ENCODE results near the gene NSMCE4A. TPM values are rescaled to one million over a fixed set of nuclear protein-coding genes. Genes with fewer than 3 reads are reported as not detected.

NSMCE4A gene
- total and polyA plus RNA-seq, 2 donors (not counting 3 experiments of a cell fraction or from before 2014, with no cell fraction given): 36.8 to 51.0 TPM

- ChIA-PET CTCF (no interaction called here), POLR2A (no interaction called here)
- BruUV-seq (replicated peaks): no TSS peak
- no peaks in the 10 kb centered on the region for H4K20me1 ChIP-seq (replicated peaks; ENCODE audit: control insufficient read depth, extremely low read depth, insufficient read depth, low read length)
- intact Hi-C loops (cut with micrococcal nuclease): no loop called here
- no peak overlapping the region for H3K4me3 ChIP-seq (replicated peaks in 1 of 3; ENCODE audit: insufficient read depth in 1 of 3, low read depth in 1 of 3, low read length in 3 of 3)
- no peak overlapping the region for H3K9ac ChIP-seq (replicated peaks; ENCODE audit: extremely low read depth, insufficient read depth, low read length)
- TF ChIP-seq FOS (IDR thresholded peaks at IDR 0.05; ENCODE audit: borderline replicate concordance, insufficient read depth, low read length): no peak
- FAIRE-seq: no peak
- no peak overlapping the region for H2AFZ ChIP-seq (ENCODE audit: low read depth, low read length)
- H3K4me2 ChIP-seq (ENCODE audit: insufficient read depth, low read length): no peak overlapping the region
- no peaks in the 10 kb centered on the region for H3K36me3 ChIP-seq (ENCODE audit: control insufficient read depth in 2 of 2, extremely low read depth in 1 of 2, insufficient read depth in 2 of 2, low read length in 2 of 2)
- H3K79me2 ChIP-seq (ENCODE audit: control insufficient read depth, insufficient read depth, low read length): peaks cover 8% of the 10 kb centered on the region
- H3K27me3 ChIP-seq (ENCODE audit: control insufficient read depth in 2 of 2, insufficient read depth in 2 of 2, low read length in 2 of 2): peaks cover 0 to 3% of the 10 kb centered on the region in 2 experiments
- no peak overlapping the region for H3K27ac ChIP-seq (ENCODE audit: insufficient read depth, low read depth, low read length)
- no peaks in the 10 kb centered on the region for H3K9me3 ChIP-seq (replicated peaks; ENCODE audit: control insufficient read depth, insufficient read depth, low read length)
- H3K4me1 ChIP-seq (ENCODE audit: control insufficient read depth, extremely low read depth, insufficient read depth, low read length): peaks cover 8% of the 10 kb centered on the region
- dilution Hi-C loops (cut with MboI; ENCODE audit: extremely low pct_ligation_motif_present, low sequenced_read_pairs): no loop called here
- DNase-seq (ENCODE audit: low read depth, low spot score): no peak
- no peaks in the 10 kb centered on the region for H3K9me1 ChIP-seq (replicated peaks; ENCODE audit: control insufficient read depth, extremely low read depth, insufficient read depth, low read length)
Observed at GRCh38 chr10:121978511-121978910, 3.5 kb upstream of the NSMCE4A start.

DNA sequence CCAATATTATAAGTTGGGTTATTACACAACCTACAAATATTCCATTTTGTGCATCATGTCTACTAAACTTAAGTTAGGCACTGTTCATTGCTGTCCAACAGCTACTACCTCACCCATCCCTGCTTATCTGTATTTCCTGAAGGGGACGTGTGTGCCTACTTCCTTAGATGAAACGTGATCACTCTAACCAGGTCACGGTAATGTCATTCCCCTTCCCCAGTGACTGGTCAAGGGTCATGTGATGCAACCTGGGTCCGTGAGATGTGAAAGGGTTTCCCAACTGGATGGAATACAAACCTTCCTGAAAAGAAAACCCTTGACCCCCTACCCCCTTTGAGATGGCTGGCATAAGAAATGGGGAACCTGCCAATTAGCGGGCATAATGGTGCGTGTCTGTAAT, 1.6 kb upstream of the NSMCE4A start:
- Histone ChIP-seq H4K20me1 (replicated peaks; ENCODE audit: control insufficient read depth, extremely low read depth, insufficient read depth, low read length) (no peaks in the 10 kb centered on the region), H3K36me3 (ENCODE audit: control insufficient read depth in 2 of 2, extremely low read depth in 1 of 2, insufficient read depth in 2 of 2, low read length in 2 of 2) (no peaks in the 10 kb centered on the region), H3K79me2 (ENCODE audit: control insufficient read depth, insufficient read depth, low read length) (peaks cover 22% of the 10 kb centered on the region), H2AFZ (ENCODE audit: low read depth, low read length) (no peak overlapping the region), H3K27ac (ENCODE audit: insufficient read depth, low read depth, low read length) (no peak overlapping the region), H3K9me3 (replicated peaks; ENCODE audit: control insufficient read depth, insufficient read depth, low read length) (no peaks in the 10 kb centered on the region), H3K9me1 (replicated peaks; ENCODE audit: control insufficient read depth, extremely low read depth, insufficient read depth, low read length) (no peaks in the 10 kb centered on the region), H3K27me3 (ENCODE audit: control insufficient read depth in 2 of 2, insufficient read depth in 2 of 2, low read length in 2 of 2) (peaks cover 0 to 3% of the 10 kb centered on the region in 2 experiments), H3K4me1 (ENCODE audit: control insufficient read depth, extremely low read depth, insufficient read depth, low read length) (peaks cover 10% of the 10 kb centered on the region), H3K4me2 (ENCODE audit: insufficient read depth, low read length) (no peak overlapping the region), H3K4me3 (replicated peaks in 1 of 3; ENCODE audit: insufficient read depth in 1 of 3, low read depth in 1 of 3, low read length in 3 of 3) (no peak overlapping the region), H3K9ac (replicated peaks; ENCODE audit: extremely low read depth, insufficient read depth, low read length) (no peak overlapping the region)
- intact Hi-C loops (cut with micrococcal nuclease): no loop called here
- no peak for DNase-seq (ENCODE audit: low read depth, low spot score)
- TF ChIP-seq, protein P1, sequence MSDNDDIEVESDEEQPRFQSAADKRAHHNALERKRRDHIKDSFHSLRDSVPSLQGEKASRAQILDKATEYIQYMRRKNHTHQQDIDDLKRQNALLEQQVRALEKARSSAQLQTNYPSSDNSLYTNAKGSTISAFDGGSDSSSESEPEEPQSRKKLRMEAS (IDR thresholded peaks at IDR 0.05; ENCODE audit: insufficient read depth, insufficient read length): no peak
- TF ChIP-seq POLR2A (IDR thresholded peaks at IDR 0.05; ENCODE audit: low read depth, low read length) (no peak), POLR2AphosphoS5 (IDR thresholded peaks at IDR 0.05; ENCODE audit: insufficient read depth, low read depth, low read length) (no peak)
- no peak for FAIRE-seq
- POLR2A ChIA-PET: no interaction called here
- CTCF ChIA-PET: no interaction called here
- dilution Hi-C loops (cut with MboI; ENCODE audit: extremely low pct_ligation_motif_present, low sequenced_read_pairs): no loop called here
- no TSS peak for BruUV-seq (replicated peaks)

All from endothelial cell of umbilical vein (primary cell).